PC-3 (cell line): ENCODE results near the gene CLNK.

Experiments
- EZH2 ChIP-seq: fragments of 300-600 bp; sonication (generic); IDR thresholded peaks from one replicate; pipeline ENCODE4 v1.6.1; 2017; ENCODE audit warnings: antibody characterized with exemption, mild to moderate bottlenecking, low read length; ENCODE audit not compliant: unreplicated experiment
- EZH2phosphoT487 ChIP-seq: fragments of 300-600 bp; sonication (generic); IDR thresholded peaks from 2 replicates; pipeline ENCODE4 v1.6.1; 2018; ENCODE audit warnings: mild to moderate bottlenecking, antibody characterized with exemption, low read length, borderline replicate concordance
- TF ChIP-seq, protein P1 (sequence below): fragments of 300-600 bp; sonication (generic); conservative IDR thresholded peaks from 2 replicates; pipeline ENCODE4 v1.5.1; 2017; ENCODE audit warnings: antibody characterized with exemption, low read depth, mild to moderate bottlenecking, low read length

DNA sequence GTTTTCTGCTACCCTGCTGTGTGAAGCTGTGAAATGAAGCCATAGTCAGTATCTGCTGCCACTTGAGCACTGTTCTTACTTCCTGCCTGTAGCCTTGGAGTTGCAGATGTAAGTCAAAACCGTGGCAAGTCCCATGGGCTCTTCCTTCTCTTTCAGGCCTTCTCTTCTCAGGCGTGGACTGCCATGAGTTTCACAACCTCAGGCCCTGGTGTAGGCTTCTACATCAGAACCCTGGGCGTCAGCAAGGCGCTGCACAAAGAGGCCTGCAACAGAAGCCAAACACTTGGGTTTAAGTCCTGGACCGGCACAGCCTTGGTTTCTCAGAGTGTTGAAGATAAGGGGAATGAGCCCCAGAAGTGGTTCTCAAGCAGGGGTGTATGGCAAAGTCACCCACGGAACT is 229.8 kb downstream of the CLNK start:
- TF ChIP-seq, protein P1, sequence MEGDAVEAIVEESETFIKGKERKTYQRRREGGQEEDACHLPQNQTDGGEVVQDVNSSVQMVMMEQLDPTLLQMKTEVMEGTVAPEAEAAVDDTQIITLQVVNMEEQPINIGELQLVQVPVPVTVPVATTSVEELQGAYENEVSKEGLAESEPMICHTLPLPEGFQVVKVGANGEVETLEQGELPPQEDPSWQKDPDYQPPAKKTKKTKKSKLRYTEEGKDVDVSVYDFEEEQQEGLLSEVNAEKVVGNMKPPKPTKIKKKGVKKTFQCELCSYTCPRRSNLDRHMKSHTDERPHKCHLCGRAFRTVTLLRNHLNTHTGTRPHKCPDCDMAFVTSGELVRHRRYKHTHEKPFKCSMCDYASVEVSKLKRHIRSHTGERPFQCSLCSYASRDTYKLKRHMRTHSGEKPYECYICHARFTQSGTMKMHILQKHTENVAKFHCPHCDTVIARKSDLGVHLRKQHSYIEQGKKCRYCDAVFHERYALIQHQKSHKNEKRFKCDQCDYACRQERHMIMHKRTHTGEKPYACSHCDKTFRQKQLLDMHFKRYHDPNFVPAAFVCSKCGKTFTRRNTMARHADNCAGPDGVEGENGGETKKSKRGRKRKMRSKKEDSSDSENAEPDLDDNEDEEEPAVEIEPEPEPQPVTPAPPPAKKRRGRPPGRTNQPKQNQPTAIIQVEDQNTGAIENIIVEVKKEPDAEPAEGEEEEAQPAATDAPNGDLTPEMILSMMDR: no peak
- TF ChIP-seq EZH2phosphoT487 (no peak), EZH2 (no peak)
